HG02938 (cell line): ENCODE results near the gene CDC25C.
A peak's percentile ranks its signal among the peaks of the same experiment; 100 is the strongest.

ENCODE experiments used
- ATAC-seq: cut with Tn5 transposase; IDR thresholded peaks from one replicate; pipeline ENCODE4 v1.9.1; 2021; ENCODE audit warnings: mild to moderate bottlenecking, moderate library complexity; ENCODE audit not compliant: unreplicated experiment

Gene CDC25C

GRCh38 chr5:138331449-138332368 is at the start of gene CDC25C:
Gene CDC25C (minus strand): TSS chr5:138331804. CDS start chr5:138331180, 624 bp downstream.
- peak; percentile 98 for ATAC-seq

GRCh38 chr5:138372653-138373052 is 41.0 kb upstream of the CDC25C start:
- ATAC-seq = no peak

- ATAC-seq = no peak
Observed at GRCh38 chr5:138372225-138372624, 40.6 kb upstream of the CDC25C start.

- no peak for ATAC-seq
Observed at GRCh38 chr5:138371454-138371853, 39.9 kb upstream of the CDC25C start.

- no peak for ATAC-seq
Observed at GRCh38 chr5:138370537-138370936, 38.9 kb upstream of the CDC25C start.

- ATAC-seq = no peak
Observed at GRCh38 chr5:138369706-138370105, 38.1 kb upstream of the CDC25C start.

- ATAC-seq = no peak
Observed at GRCh38 chr5:138369261-138369660, 37.7 kb upstream of the CDC25C start.

- no peak for ATAC-seq
Observed at GRCh38 chr5:138366632-138367382, 35.2 kb upstream of the CDC25C start.

GRCh38 chr5:138364576-138364975 is 33.0 kb upstream of the CDC25C start:
- no peak for ATAC-seq

GRCh38 chr5:138360941-138361452 is 29.4 kb upstream of the CDC25C start:
- ATAC-seq = no peak

- no peak for ATAC-seq
Observed at GRCh38 chr5:138359621-138360020, 28.0 kb upstream of the CDC25C start.

- ATAC-seq = no peak
Observed at GRCh38 chr5:138354926-138355378, 23.3 kb upstream of the CDC25C start.

- no peak for ATAC-seq
Observed at GRCh38 chr5:138354387-138354786, 22.8 kb upstream of the CDC25C start.

- no peak for ATAC-seq
Observed at GRCh38 chr5:138353560-138354080, 22.0 kb upstream of the CDC25C start.

- peak; percentile 37 for ATAC-seq
Observed at GRCh38 chr5:138352722-138353559, 21.3 kb upstream of the CDC25C start.

- peak; percentile 58 for ATAC-seq
Observed at GRCh38 chr5:138352071-138352721, 20.6 kb upstream of the CDC25C start, which contains the start of gene KDM3B. Gene KDM3B (plus strand): TSS chr5:138352685. CDS start chr5:138352796, 111 bp downstream.

GRCh38 chr5:138351517-138351916 is 19.9 kb upstream of the CDC25C start:
- ATAC-seq = no peak

GRCh38 chr5:138351056-138351455 is 19.5 kb upstream of the CDC25C start:
- ATAC-seq = no peak

- ATAC-seq = no peak
Observed at GRCh38 chr5:138350563-138350890, 18.9 kb upstream of the CDC25C start.
